ENCODE data around the gene N4BP2.

- TF ChIP-seq CTCF (IDR thresholded peaks at IDR 0.05), result no peak
- no peak for TF ChIP-seq POLR2A (IDR thresholded peaks at IDR 0.05)
Measured at GRCh38 chr4:40194602-40195161, 138.0 kb downstream of the N4BP2 start.
